GM12801 (cell line): ENCODE data around the gene SEMA4D.

Experiments used
- CTCF ChIP-seq: IDR thresholded peaks from one replicate; pipeline ENCODE4 v1.5.1; 2011; ENCODE audit warnings: control low read depth; ENCODE audit not compliant: insufficient read length; ENCODE audit errors: extremely low read depth

Gene SEMA4D

DNA sequence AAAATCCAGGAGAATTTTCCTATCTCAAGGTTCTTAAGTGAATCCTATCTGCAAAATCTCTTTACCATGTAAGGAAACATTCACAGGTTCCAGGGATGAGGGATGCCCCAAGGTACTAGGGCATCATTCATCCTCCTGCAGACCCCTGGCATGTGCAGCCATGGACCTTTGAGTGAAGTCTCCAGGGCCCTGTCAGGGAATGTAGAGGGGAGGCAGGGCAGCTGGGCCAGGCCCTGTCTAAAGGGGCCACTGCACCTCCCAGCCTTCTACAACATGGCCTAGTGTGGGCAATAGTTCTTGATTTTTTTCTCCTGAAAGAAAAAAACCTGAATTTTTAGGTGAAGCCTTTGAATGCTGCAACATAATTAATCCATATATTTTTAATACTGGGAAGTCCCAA is 63.3 kb downstream of the SEMA4D start:
- no peak for TF ChIP-seq CTCF

GRCh38 chr9:89433826-89434225 is 64.1 kb downstream of the SEMA4D start:
- no peak for TF ChIP-seq CTCF

DNA sequence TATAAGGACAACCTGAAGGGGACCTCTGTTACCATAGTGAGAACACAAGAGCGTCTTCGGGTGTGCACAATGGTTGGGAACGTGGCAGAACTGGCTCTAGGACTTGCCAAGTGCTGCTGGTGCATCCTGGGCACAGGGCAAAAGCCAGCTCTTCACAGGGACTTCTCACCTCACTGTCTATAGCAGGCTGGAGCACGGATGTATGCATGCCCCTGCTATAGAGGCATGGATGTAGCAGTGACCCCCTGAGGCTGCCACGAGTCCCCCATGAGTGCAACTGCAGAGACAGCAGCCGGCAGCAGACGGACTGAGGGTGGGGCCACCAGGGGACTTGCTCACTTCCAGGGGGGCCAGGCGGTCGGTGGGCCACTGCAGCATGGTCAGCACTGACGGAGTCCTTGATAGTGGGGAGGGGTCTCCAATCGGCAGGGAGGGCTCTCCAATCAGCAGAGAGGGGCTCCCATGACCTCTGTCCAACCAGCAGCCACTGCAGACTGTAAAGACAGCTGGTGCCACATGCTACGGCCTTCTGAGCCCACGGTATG is 64.9 kb downstream of the SEMA4D start:
- TF ChIP-seq CTCF = no peak

GRCh38 chr9:89431930-89432725 is 65.8 kb downstream of the SEMA4D start:
- no peak for TF ChIP-seq CTCF

GRCh38 chr9:89430995-89431394 is 66.9 kb downstream of the SEMA4D start:
- no peak for TF ChIP-seq CTCF

GRCh38 chr9:89428901-89429890 is 68.7 kb downstream of the SEMA4D start:
- TF ChIP-seq CTCF = no peak

DNA sequence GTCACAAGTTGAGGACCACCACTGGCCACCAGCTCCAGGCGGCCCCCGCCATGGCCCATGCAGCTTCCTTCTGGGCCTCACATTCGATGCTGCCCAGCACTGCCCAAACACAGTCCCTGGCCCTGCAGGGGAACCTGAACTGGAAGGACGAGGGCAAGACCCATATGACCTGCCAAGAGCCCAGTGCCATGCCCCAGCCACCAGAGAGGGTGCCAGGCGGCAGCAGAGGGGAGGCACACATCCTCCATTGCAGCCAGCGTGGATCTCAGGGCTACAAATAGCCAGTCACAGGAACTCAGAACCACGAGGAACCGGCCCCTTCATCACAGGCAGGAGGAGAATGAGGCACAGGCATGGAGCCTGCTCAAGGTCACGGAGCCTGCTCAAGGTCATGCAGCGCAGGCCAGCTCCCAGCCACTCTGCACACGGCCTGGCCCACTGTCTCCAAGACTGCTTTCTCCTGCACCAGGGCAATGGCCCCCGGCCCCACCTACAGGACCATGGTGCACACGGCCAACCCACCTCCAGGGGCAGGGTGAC is 69.6 kb downstream of the SEMA4D start:
- no peak for TF ChIP-seq CTCF
